Muscle of leg (tissue), 11 donors: ENCODE measurements around the gene LEF1. TPM values are rescaled to one million over a fixed set of nuclear protein-coding genes. Genes with fewer than 3 reads are reported as not detected.

Source experiments
- DNase-seq: peaks from one replicate; pipeline ENCODE4 v3.0.0; 2013
- H3K27ac ChIP-seq: one replicate; pipeline ENCODE4 v1.5.1; 2013; ENCODE audit warnings: mild to moderate bottlenecking, low read length, control low read depth
- H3K27me3 ChIP-seq: one replicate; pipeline ENCODE4 v1.6.1; 2013; ENCODE audit warnings: low read length; ENCODE audit not compliant: control insufficient read depth, insufficient read depth
- H3K36me3 ChIP-seq: one replicate; pipeline ENCODE4 v1.6.1; 2013; ENCODE audit warnings: low read length; ENCODE audit not compliant: control insufficient read depth, insufficient read depth
- H3K4me1 ChIP-seq: one replicate; pipeline ENCODE4 v1.6.1; 2013; ENCODE audit warnings: low read length; ENCODE audit not compliant: control insufficient read depth, insufficient read depth
- H3K4me3 ChIP-seq: one replicate; pipeline ENCODE4 v1.5.1; 2013; ENCODE audit warnings: low read length, control low read depth
- H3K9me3 ChIP-seq: replicated peaks from 2 replicates; pipeline ENCODE4 v1.6.1; 2013; ENCODE audit warnings: low read depth, low read length; ENCODE audit not compliant: control insufficient read depth
- WGBS: methylation state at CpG from one replicate; pipeline ENCODE4 v1.1.5; 2013; ENCODE audit warnings: missing lambda C conversion rate; ENCODE audit not compliant: insufficient coverage; 5-methylcytosine and 5-hydroxymethylcytosine counted together
- polyA plus RNA-seq, 8 donors: library from polyadenylated mRNA; unstranded; fragments of 120-200 nt; gene quantifications; one replicate each; pipeline versions ENCODE4 v1.2.1 to v1.2.3, GENCODE V29; 2013; ENCODE audit warnings: inconsistent platforms in 1 of 8, low replicate concordance in 1 of 8; ENCODE audit not compliant: insufficient read length in 8 of 8, insufficient read depth in 1 of 8
- total RNA-seq: library from RNA; stranded (reverse); fragments of 120-200 nt; gene quantifications from one replicate; pipeline ENCODE4 v1.2.4, GENCODE V29; 2013

Gene LEF1
- total and polyA plus RNA-seq, 9 donors = 3.4 to 35.5 (median 4.3) TPM

DNA sequence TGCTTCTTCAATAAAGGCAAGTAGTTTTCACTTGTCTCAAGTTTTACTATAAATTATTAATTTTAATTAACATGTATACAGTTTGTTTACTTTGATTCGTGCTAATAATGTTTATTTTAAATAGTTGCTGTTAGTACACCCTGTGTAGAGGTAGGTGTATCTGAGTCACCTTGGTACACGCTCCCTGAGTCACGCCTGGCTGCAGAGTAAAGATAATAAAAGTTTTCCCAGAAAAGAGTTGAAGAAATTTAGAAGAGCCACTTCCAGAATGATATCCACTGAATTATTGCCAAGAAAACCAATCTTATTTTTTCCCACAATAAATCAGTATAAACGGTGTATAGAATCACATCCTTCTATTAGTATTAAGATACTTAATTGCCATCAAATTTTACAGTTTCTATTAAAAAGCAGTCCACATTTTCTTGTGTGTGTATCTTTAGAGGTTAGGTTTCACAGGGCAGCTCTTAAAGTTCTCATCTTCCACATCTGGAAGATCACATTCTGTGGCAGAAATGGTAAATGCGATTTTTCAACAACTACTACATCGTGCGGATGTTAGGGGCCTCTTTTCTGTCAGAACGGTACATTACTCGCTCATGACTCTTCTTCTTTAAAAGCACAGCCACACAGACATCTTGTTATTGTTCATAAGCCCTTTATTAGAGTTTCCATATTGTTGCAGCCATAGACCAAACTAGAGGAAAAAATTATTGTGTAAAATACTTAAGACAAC is 123.6 kb downstream of the LEF1 start:
- Histone ChIP-seq H3K4me1 (peaks cover 4% of the 10 kb centered on the region), H3K9me3 (no peaks in the 10 kb centered on the region), H3K27ac (no peak overlapping the region), H3K4me3 (no peak overlapping the region), H3K36me3 (no peaks in the 10 kb centered on the region), H3K27me3 (no peaks in the 10 kb centered on the region)
- peak; percentile 16 for DNase-seq
- no CpG with 5 or more reads among the region's 9 CpGs for WGBS

DNA sequence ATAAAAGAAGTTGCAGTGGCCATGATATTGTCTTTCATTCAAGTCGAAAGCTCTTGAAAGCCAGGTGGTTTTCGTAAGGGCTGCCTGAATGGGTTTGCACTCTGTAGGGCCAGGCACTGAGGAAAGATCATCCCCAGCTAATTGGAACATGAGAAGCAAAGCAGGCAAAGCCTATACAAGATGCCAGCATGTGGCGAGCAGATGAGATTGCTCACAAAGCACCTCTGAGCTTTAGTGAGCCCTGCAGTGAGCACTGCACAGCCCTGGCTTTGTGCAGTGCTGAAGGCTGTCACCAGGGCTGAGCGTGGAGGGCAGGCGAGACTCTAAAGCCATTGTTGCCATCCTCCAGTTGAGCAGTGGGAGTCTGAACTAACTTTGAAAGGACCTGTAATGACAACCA is 125.2 kb downstream of the LEF1 start:
- Histone ChIP-seq H3K27ac (no peak overlapping the region), H3K36me3 (peaks cover 3% of the 10 kb centered on the region), H3K9me3 (peaks cover 2% of the 10 kb centered on the region), H3K4me3 (no peak overlapping the region), H3K4me1 (peaks cover 4% of the 10 kb centered on the region), H3K27me3 (no peaks in the 10 kb centered on the region)
- no peak for DNase-seq
- WGBS = 56% methylated on average over 5 of the region's 5 CpGs

DNA sequence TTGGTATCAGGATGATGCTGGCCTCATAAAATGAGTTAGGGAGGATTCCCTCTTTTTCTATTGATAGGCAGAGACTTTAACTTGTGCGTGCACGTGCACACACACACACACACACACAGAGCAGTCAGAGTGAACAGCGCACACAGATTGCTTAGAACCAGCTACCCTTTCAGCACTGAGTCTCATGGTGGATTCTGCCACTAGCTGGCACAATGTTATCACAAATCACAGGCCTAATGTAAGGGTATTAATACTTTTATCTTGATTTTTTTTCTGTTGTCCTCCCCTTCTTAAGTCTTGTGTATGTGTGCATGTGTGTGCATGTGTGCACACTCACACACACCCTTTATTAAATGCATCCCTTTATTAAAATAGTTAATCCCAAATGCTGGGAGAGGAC is 125.8 kb downstream of the LEF1 start:
- H3K9me3 ChIP-seq = peaks cover 2% of the 10 kb centered on the region
- H3K4me3 ChIP-seq = no peak overlapping the region
- WGBS = no CpG with 5 or more reads among the region's 3 CpGs
- no peak overlapping the region for H3K27ac ChIP-seq
- H3K27me3 ChIP-seq = no peaks in the 10 kb centered on the region
- peaks cover 4% of the 10 kb centered on the region for H3K4me1 ChIP-seq
- DNase-seq = no peak
- peaks cover 3% of the 10 kb centered on the region for H3K36me3 ChIP-seq

- no peaks in the 10 kb centered on the region for H3K27me3 ChIP-seq
- no peak overlapping the region for H3K4me3 ChIP-seq
- peaks cover 22% of the 10 kb centered on the region for H3K36me3 ChIP-seq
- H3K9me3 ChIP-seq = peaks cover 2% of the 10 kb centered on the region
- H3K27ac ChIP-seq = no peak overlapping the region
- no peaks in the 10 kb centered on the region for H3K4me1 ChIP-seq
- WGBS = no CpG with 5 or more reads among the region's 2 CpGs
- no peak for DNase-seq
Observed at GRCh38 chr4:108037884-108038283, 130.8 kb downstream of the LEF1 start.

DNA sequence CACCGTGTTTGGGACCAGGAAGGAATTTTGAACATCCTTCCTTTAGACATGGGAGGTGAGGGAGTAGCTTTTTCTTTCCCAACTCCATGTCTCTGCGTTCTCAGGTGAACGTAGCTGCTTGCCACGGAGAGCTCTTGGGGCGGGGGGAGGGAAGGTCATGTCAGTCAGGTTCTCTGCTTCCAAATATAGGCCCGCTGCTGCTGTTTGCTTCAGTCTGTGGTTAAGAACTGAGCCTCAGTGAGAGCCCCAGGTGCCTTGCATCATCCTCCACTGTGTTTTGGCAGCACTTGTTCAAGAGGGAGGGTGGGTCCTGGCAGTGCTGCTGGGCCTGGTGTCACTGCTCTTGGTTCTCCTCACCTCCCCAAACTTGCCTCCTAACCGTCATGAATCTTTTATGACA is 132.5 kb downstream of the LEF1 start:
- WGBS = 80% methylated on average over 2 of the region's 7 CpGs
- no peak for DNase-seq
- Histone ChIP-seq H3K9me3 (peaks cover 2% of the 10 kb centered on the region), H3K36me3 (peaks cover 29% of the 10 kb centered on the region), H3K4me1 (no peaks in the 10 kb centered on the region), H3K4me3 (no peak overlapping the region), H3K27me3 (no peaks in the 10 kb centered on the region), H3K27ac (no peak overlapping the region)

- no peak for DNase-seq
- H3K36me3 ChIP-seq = peaks cover 33% of the 10 kb centered on the region
- no peaks in the 10 kb centered on the region for H3K4me1 ChIP-seq
- H3K27ac ChIP-seq = no peak overlapping the region
- no peaks in the 10 kb centered on the region for H3K27me3 ChIP-seq
- peaks cover 2% of the 10 kb centered on the region for H3K9me3 ChIP-seq
- H3K4me3 ChIP-seq = no peak overlapping the region
- 76% methylated on average over 4 of the region's 6 CpGs for WGBS
Observed at GRCh38 chr4:108035691-108036090, 133.0 kb downstream of the LEF1 start.

DNA sequence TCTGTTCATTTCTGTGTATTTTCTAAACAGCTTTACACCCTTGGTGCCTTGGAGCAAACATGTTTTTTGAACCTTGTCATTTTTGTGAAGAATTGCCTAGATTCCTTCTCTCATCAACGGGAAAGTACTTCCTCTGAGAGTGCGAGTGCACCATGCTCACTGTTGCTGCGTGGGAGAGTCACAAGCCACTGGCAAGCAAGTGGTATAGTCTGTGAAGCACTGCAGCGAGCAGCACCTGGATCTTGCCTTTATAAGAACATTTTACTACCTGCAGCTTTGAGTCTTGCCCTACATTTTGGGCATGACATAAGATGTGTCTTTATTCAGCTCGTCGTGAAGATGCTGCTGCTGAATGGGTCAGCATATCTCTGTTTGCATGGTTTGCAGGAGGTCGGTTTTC is 134.2 kb downstream of the LEF1 start:
- DNase-seq = no peak
- no peaks in the 10 kb centered on the region for H3K9me3 ChIP-seq
- WGBS = 65% methylated on average over 3 of the region's 7 CpGs

GRCh38 chr4:108033348-108033747 is 135.4 kb downstream of the LEF1 start:
- DNase-seq = no peak
- Histone ChIP-seq H3K27ac (no peak overlapping the region), H3K36me3 (peaks cover 41% of the 10 kb centered on the region), H3K27me3 (no peaks in the 10 kb centered on the region), H3K9me3 (no peaks in the 10 kb centered on the region), H3K4me1 (peaks cover 2% of the 10 kb centered on the region), H3K4me3 (no peak overlapping the region)

More for the DNA sequence above, 134.2 kb downstream of the LEF1 start:
- Histone ChIP-seq H3K36me3 (peaks cover 34% of the 10 kb centered on the region), H3K27ac (no peak overlapping the region), H3K4me1 (peaks cover 2% of the 10 kb centered on the region), H3K27me3 (no peaks in the 10 kb centered on the region), H3K4me3 (no peak overlapping the region)

- Histone ChIP-seq H3K36me3 (peaks cover 58% of the 10 kb centered on the region), H3K27me3 (no peaks in the 10 kb centered on the region)
Observed at GRCh38 chr4:108031427-108032083, 137.2 kb downstream of the LEF1 start.

GRCh38 chr4:108030332-108030731 is 138.4 kb downstream of the LEF1 start:
- H3K4me1 ChIP-seq = peaks cover 2% of the 10 kb centered on the region
- no CpG with 5 or more reads among the region's 2 CpGs for WGBS
- no peak overlapping the region for H3K27ac ChIP-seq
- peak; percentile 79 for DNase-seq
- peaks cover 57% of the 10 kb centered on the region for H3K36me3 ChIP-seq
- no peaks in the 10 kb centered on the region for H3K27me3 ChIP-seq
- H3K9me3 ChIP-seq = no peaks in the 10 kb centered on the region
- H3K4me3 ChIP-seq = no peak overlapping the region

More at GRCh38 chr4:108031427-108032083, 137.2 kb downstream of the LEF1 start:
- H3K4me3 ChIP-seq = no peak overlapping the region
- H3K27ac ChIP-seq = no peak overlapping the region
- 100% methylated on average over 1 of the region's 4 CpGs for WGBS
- H3K9me3 ChIP-seq = no peaks in the 10 kb centered on the region
- no peak for DNase-seq
- peaks cover 2% of the 10 kb centered on the region for H3K4me1 ChIP-seq
